HepG2 (cell line): ENCODE measurements around the gene TREH. TPM values are rescaled to one million over a fixed set of nuclear protein-coding genes. Genes with fewer than 3 reads are reported as not detected.

Experiments used
- ARNT ChIP-seq: fragments of 450-650 bp; IDR thresholded peaks from 2 replicates; pipeline ENCODE4 v1.6.1; 2017
- ELF1 ChIP-seq: sonication (generic); formaldehyde crosslinking; IDR thresholded peaks from 2 replicates; pipeline ENCODE4 v1.4.0; 2020; ENCODE audit warnings: missing genetic modification reagents
- FOXP1 ChIP-seq, 2 experiments: fragments of 450-650 bp in 1 of 2; IDR thresholded peaks; 2 replicates each; pipeline ENCODE4 v1.6.1; 2017 to 2018; ENCODE audit warnings: antibody characterized with exemption in 1 of 2
- GMEB1 ChIP-seq: sonication (generic); formaldehyde crosslinking; IDR thresholded peaks from 2 replicates; pipeline ENCODE4 v1.5.1; 2020; ENCODE audit warnings: missing genetic modification reagents, mild to moderate bottlenecking, borderline replicate concordance
- KLF11 ChIP-seq: IDR thresholded peaks from 2 replicates; pipeline ENCODE4 v1.6.1; 2016; ENCODE audit warnings: missing compliant biosample characterization
- MATR3 ChIP-seq: sonication (generic); formaldehyde crosslinking; IDR thresholded peaks from 2 replicates; pipeline ENCODE4 v1.4.0; 2020; ENCODE audit warnings: missing genetic modification reagents
- RXRA ChIP-seq: sonication (generic); formaldehyde crosslinking; IDR thresholded peaks from 2 replicates; pipeline ENCODE4 v1.5.1; 2020; ENCODE audit warnings: missing genetic modification reagents
- ZEB1 ChIP-seq: IDR thresholded peaks from 2 replicates; pipeline ENCODE4 v1.6.1; 2012; ENCODE audit warnings: mild to moderate bottlenecking, low read depth, inconsistent platforms; ENCODE audit not compliant: insufficient replicate concordance
- ZHX1 ChIP-seq: sonication (generic); formaldehyde crosslinking; IDR thresholded peaks from 2 replicates; pipeline ENCODE4 v1.8.1; 2022; ENCODE audit warnings: low read depth, mild to moderate bottlenecking, missing genetic modification reagents
- ZNF160 ChIP-seq: sonication (generic); formaldehyde crosslinking; IDR thresholded peaks from 2 replicates; pipeline ENCODE4 v1.8.0; 2022; ENCODE audit warnings: mild to moderate bottlenecking, inconsistent platforms, missing genetic modification reagents
- ZNF451 ChIP-seq: sonication (generic); formaldehyde crosslinking; IDR thresholded peaks from 2 replicates; pipeline ENCODE4 v1.5.0; 2020; ENCODE audit warnings: mild to moderate bottlenecking, missing genetic modification reagents
- ZNF570 ChIP-seq: sonication (generic); formaldehyde crosslinking; IDR thresholded peaks from 2 replicates; pipeline ENCODE4 v1.4.0; 2020; ENCODE audit warnings: mild to moderate bottlenecking, missing genetic modification reagents, borderline replicate concordance
- ZSCAN21 ChIP-seq: sonication (generic); formaldehyde crosslinking; IDR thresholded peaks from 2 replicates; pipeline ENCODE4 v1.8.0; 2022; ENCODE audit warnings: mild to moderate bottlenecking, missing genetic modification reagents, moderate library complexity, borderline replicate concordance
- polyA plus RNA-seq, 8 experiments: library from polyadenylated mRNA; depleted of rRNA in 3 of 8; stranded (reverse) in 7 of 8; unstranded in 1 of 8; fragments of >200 nt; fragmentation: Illumina TruSeq in 4 of 8; extraction: Trizol in 4 of 8; gene quantifications; 2 replicates each; pipeline versions ENCODE4 v1.2.1 to v1.2.3, GENCODE V29; 2011 to 2016; ENCODE audit warnings: low read depth in 4 of 8, missing spikeins in 1 of 8, mixed read lengths in 1 of 8; ENCODE audit not compliant: insufficient read depth in 1 of 8
- total RNA-seq, 5 experiments: library from RNA; depleted of rRNA; stranded (reverse); fragments of >200 nt; fragmentation: Illumina TruSeq; extraction: Trizol; gene quantifications; 2 replicates each; pipeline ENCODE4 v1.2.3, GENCODE V29; 2016; ENCODE audit warnings: low read depth in 1 of 5
- TF ChIP-seq, protein P1 (sequence below): IDR thresholded peaks from 2 replicates; pipeline ENCODE4 v1.6.1; 2016
- TF ChIP-seq, protein P2 (sequence below): sonication (generic); formaldehyde crosslinking; IDR thresholded peaks from 2 replicates; pipeline ENCODE4 v1.5.0; 2020; ENCODE audit warnings: mild to moderate bottlenecking, missing genetic modification reagents, borderline replicate concordance
- TF ChIP-seq, protein P3 (sequence below): sonication (generic); formaldehyde crosslinking; IDR thresholded peaks from 2 replicates; pipeline ENCODE4 v1.4.0; 2020; ENCODE audit warnings: missing genetic modification reagents, borderline replicate concordance

The TREH gene
- total and polyA plus RNA-seq, 2 of the 13 experiments (the other 11 are each of a cell fraction or from before 2014, with no cell fraction given): 0.53 to 0.86 TPM

GRCh38 chr11:118689852-118690552, 10.6 kb upstream of the TREH start (continued):
- TF ChIP-seq RXRA (CRISPR knock-in tag) (peak; percentile 68), ZNF451 (peak; percentile 64; the same call in 1 of the 2 replicates), MATR3 (no peak), ZNF160 (CRISPR knock-in tag) (no peak), ARNT (no peak), ZHX1 (0 out of 2 replicates have a peak, but pooled peaks have one; percentile 61), ZEB1 (no peak), FOXP1 (IDR thresholded peaks at IDR 0.05) (no peak), FOXP1 (CRISPR knock-in tag; IDR thresholded peaks at IDR 0.05) (no peak), GMEB1 (CRISPR knock-in tag) (peak; percentile 39; the same call in 1 of the 2 replicates), ZSCAN21 (CRISPR knock-in tag) (peak; percentile 38; the same call in 1 of the 2 replicates), ELF1 (CRISPR knock-in tag) (peak; percentile 63), ZNF570 (CRISPR knock-in tag) (no peak), KLF11 (no peak)
- TF ChIP-seq, protein P1, sequence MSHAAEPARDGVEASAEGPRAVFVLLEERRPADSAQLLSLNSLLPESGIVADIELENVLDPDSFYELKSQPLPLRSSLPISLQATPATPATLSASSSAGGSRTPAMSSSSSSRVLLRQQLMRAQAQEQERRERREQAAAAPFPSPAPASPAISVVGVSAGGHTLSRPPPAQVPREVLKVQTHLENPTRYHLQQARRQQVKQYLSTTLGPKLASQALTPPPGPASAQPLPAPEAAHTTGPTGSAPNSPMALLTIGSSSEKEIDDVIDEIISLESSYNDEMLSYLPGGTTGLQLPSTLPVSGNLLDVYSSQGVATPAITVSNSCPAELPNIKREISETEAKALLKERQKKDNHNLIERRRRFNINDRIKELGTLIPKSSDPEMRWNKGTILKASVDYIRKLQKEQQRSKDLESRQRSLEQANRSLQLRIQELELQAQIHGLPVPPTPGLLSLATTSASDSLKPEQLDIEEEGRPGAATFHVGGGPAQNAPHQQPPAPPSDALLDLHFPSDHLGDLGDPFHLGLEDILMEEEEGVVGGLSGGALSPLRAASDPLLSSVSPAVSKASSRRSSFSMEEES (CRISPR knock-in tag): peak; percentile 66
- TF ChIP-seq, protein P2, sequence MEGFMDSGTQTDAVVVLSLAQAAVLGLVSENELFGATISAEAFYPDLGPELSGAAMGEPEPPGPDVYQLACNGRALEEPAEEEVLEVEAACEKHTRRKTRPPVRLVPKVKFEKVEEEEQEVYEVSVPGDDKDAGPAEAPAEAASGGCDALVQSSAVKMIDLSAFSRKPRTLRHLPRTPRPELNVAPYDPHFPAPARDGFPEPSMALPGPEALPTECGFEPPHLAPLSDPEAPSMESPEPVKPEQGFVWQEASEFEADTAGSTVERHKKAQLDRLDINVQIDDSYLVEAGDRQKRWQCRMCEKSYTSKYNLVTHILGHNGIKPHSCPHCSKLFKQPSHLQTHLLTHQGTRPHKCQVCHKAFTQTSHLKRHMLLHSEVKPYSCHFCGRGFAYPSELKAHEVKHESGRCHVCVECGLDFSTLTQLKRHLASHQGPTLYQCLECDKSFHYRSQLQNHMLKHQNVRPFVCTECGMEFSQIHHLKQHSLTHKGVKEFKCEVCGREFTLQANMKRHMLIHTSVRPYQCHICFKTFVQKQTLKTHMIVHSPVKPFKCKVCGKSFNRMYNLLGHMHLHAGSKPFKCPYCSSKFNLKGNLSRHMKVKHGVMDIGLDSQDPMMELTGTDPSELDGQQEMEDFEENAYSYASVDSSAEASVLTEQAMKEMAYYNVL (CRISPR knock-in tag): no peak
- TF ChIP-seq, protein P3, sequence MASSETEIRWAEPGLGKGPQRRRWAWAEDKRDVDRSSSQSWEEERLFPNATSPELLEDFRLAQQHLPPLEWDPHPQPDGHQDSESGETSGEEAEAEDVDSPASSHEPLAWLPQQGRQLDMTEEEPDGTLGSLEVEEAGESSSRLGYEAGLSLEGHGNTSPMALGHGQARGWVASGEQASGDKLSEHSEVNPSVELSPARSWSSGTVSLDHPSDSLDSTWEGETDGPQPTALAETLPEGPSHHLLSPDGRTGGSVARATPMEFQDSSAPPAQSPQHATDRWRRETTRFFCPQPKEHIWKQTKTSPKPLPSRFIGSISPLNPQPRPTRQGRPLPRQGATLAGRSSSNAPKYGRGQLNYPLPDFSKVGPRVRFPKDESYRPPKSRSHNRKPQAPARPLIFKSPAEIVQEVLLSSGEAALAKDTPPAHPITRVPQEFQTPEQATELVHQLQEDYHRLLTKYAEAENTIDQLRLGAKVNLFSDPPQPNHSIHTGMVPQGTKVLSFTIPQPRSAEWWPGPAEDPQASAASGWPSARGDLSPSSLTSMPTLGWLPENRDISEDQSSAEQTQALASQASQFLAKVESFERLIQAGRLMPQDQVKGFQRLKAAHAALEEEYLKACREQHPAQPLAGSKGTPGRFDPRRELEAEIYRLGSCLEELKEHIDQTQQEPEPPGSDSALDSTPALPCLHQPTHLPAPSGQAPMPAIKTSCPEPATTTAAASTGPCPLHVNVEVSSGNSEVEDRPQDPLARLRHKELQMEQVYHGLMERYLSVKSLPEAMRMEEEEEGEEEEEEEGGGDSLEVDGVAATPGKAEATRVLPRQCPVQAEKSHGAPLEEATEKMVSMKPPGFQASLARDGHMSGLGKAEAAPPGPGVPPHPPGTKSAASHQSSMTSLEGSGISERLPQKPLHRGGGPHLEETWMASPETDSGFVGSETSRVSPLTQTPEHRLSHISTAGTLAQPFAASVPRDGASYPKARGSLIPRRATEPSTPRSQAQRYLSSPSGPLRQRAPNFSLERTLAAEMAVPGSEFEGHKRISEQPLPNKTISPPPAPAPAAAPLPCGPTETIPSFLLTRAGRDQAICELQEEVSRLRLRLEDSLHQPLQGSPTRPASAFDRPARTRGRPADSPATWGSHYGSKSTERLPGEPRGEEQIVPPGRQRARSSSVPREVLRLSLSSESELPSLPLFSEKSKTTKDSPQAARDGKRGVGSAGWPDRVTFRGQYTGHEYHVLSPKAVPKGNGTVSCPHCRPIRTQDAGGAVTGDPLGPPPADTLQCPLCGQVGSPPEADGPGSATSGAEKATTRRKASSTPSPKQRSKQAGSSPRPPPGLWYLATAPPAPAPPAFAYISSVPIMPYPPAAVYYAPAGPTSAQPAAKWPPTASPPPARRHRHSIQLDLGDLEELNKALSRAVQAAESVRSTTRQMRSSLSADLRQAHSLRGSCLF (CRISPR knock-in tag): no peak
